SK-N-SH treated with all-trans-retinoic acid at 6 μM for 48 hours (cell line): ENCODE results near the gene RNASEH1.

Source experiments
- ATAC-seq: fragments of 200-7000 bp; cut with Tn5 transposase; 3 replicates; pipeline ENCODE4 v1.9.1; 2020; ENCODE audit warnings: mild to moderate bottlenecking, moderate library complexity
- ARNTL ChIP-seq: fragments of 450-650 bp; formaldehyde crosslinking; IDR thresholded peaks from 2 replicates; pipeline ENCODE4 v1.5.0; 2020; ENCODE audit warnings: low read depth, mild to moderate bottlenecking, moderate library complexity, borderline replicate concordance
- BACH2 ChIP-seq: fragments of 250-450 bp; sonication (Bioruptor Pico); IDR thresholded peaks from 2 replicates; pipeline ENCODE4 v1.9.0; 2021; ENCODE audit warnings: mild to moderate bottlenecking, borderline replicate concordance
- CREB5 ChIP-seq: fragments of 250-450 bp; sonication (Bioruptor Pico); IDR thresholded peaks from 2 replicates; pipeline ENCODE4 v1.5.1; 2020; ENCODE audit warnings: low read depth, mild to moderate bottlenecking, moderate library complexity
- CSRNP3 ChIP-seq: fragments of 250-450 bp; sonication (Bioruptor Pico); IDR thresholded peaks from 2 replicates; pipeline ENCODE4 v1.5.1; 2021; ENCODE audit warnings: mild to moderate bottlenecking, moderate library complexity
- ESRRG ChIP-seq: fragments of 250-450 bp; sonication (Bioruptor Pico); IDR thresholded peaks from 2 replicates; pipeline ENCODE4 v1.6.1; 2021; ENCODE audit warnings: mild to moderate bottlenecking
- GLIS3 ChIP-seq: fragments of 250-450 bp; sonication (Bioruptor Pico); IDR thresholded peaks from 2 replicates; pipeline ENCODE4 v1.5.0; 2020; ENCODE audit warnings: mild to moderate bottlenecking, moderate library complexity
- ISL1 ChIP-seq: fragments of 250-450 bp; sonication (Bioruptor Pico); IDR thresholded peaks from 2 replicates; pipeline ENCODE4 v2.1.2; 2022; ENCODE audit warnings: mild to moderate bottlenecking, moderate library complexity
- OSR1 ChIP-seq: fragments of 250-450 bp; sonication (Bioruptor Pico); IDR thresholded peaks from 2 replicates; pipeline ENCODE4 v1.8.0; 2022; ENCODE audit warnings: moderate library complexity, mild to moderate bottlenecking, inconsistent platforms
- PATZ1 ChIP-seq: fragments of 250-450 bp; sonication (Bioruptor Pico); IDR thresholded peaks from 2 replicates; pipeline ENCODE4 v1.8.0; 2020; ENCODE audit warnings: mild to moderate bottlenecking, moderate library complexity, borderline replicate concordance
- POU6F1 ChIP-seq: fragments of 250-450 bp; sonication (Bioruptor Pico); IDR thresholded peaks from 2 replicates; pipeline ENCODE4 v1.8.0; 2021; ENCODE audit warnings: low read depth, mild to moderate bottlenecking, moderate library complexity, borderline replicate concordance
- PPARA ChIP-seq: fragments of 250-450 bp; sonication (Bioruptor Pico); IDR thresholded peaks from 2 replicates; pipeline ENCODE4 v1.5.0; 2020; ENCODE audit warnings: mild to moderate bottlenecking, borderline replicate concordance
- RARB ChIP-seq: fragments of 250-450 bp; sonication (Bioruptor Pico); IDR thresholded peaks from 2 replicates; pipeline ENCODE4 v1.8.0; 2021; ENCODE audit warnings: mild to moderate bottlenecking, moderate library complexity
- SNAI2 ChIP-seq: fragments of 250-450 bp; sonication (Bioruptor Pico); IDR thresholded peaks from 2 replicates; pipeline ENCODE4 v1.5.0; 2020; ENCODE audit warnings: mild to moderate bottlenecking, moderate library complexity
- TCF4 ChIP-seq: fragments of 250-450 bp; sonication (Bioruptor Pico); IDR thresholded peaks from 2 replicates; pipeline ENCODE4 v1.8.0; 2021; ENCODE audit warnings: mild to moderate bottlenecking, moderate library complexity, borderline replicate concordance
- ZC3H10 ChIP-seq: fragments of 250-450 bp; sonication (Bioruptor Pico); IDR thresholded peaks from 2 replicates; pipeline ENCODE4 v1.5.1; 2021; ENCODE audit warnings: mild to moderate bottlenecking, moderate library complexity
- ZFP3 ChIP-seq: fragments of 250-450 bp; sonication (Bioruptor Pico); IDR thresholded peaks from 2 replicates; pipeline ENCODE4 v1.5.0; 2020; ENCODE audit warnings: mild to moderate bottlenecking, moderate library complexity
- ZFP30 ChIP-seq: fragments of 450-650 bp; formaldehyde crosslinking; IDR thresholded peaks from 2 replicates; pipeline ENCODE4 v1.5.0; 2022; ENCODE audit warnings: mild to moderate bottlenecking, moderate library complexity
- ZNF565 ChIP-seq: fragments of 450-650 bp; formaldehyde crosslinking; conservative IDR thresholded peaks from 2 replicates; pipeline ENCODE4 v1.5.0; 2020; ENCODE audit warnings: low read depth, mild to moderate bottlenecking, moderate library complexity
- ZNF70 ChIP-seq: fragments of 450-650 bp; formaldehyde crosslinking; IDR thresholded peaks from 2 replicates; pipeline ENCODE4 v1.5.0; 2020; ENCODE audit warnings: mild to moderate bottlenecking, moderate library complexity
- ZNF8 ChIP-seq: fragments of 450-650 bp; formaldehyde crosslinking; IDR thresholded peaks from 2 replicates; pipeline ENCODE4 v1.5.0; 2020; ENCODE audit warnings: mild to moderate bottlenecking, moderate library complexity
- TF ChIP-seq, protein P1 (sequence below): fragments of 250-450 bp; sonication (Bioruptor Pico); IDR thresholded peaks from 2 replicates; pipeline ENCODE4 v1.5.0; 2020; ENCODE audit warnings: mild to moderate bottlenecking, moderate library complexity

The RNASEH1 gene

DNA sequence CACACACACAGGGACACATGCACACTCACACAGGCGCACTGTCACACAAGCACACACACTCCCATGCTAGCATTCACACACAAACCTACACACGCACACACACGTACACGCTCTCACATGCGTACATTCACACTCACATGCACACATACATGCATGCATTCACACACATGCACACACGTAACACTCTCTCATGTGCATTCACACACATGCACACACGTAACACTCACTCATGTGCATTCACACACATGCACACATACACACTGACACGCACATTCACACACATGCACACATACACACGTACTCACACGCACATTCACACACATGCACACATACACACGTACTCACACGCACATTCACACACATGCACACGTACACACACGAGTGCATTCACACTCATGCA is 55.1 kb downstream of the RNASEH1 start:
- TF ChIP-seq, protein P1, sequence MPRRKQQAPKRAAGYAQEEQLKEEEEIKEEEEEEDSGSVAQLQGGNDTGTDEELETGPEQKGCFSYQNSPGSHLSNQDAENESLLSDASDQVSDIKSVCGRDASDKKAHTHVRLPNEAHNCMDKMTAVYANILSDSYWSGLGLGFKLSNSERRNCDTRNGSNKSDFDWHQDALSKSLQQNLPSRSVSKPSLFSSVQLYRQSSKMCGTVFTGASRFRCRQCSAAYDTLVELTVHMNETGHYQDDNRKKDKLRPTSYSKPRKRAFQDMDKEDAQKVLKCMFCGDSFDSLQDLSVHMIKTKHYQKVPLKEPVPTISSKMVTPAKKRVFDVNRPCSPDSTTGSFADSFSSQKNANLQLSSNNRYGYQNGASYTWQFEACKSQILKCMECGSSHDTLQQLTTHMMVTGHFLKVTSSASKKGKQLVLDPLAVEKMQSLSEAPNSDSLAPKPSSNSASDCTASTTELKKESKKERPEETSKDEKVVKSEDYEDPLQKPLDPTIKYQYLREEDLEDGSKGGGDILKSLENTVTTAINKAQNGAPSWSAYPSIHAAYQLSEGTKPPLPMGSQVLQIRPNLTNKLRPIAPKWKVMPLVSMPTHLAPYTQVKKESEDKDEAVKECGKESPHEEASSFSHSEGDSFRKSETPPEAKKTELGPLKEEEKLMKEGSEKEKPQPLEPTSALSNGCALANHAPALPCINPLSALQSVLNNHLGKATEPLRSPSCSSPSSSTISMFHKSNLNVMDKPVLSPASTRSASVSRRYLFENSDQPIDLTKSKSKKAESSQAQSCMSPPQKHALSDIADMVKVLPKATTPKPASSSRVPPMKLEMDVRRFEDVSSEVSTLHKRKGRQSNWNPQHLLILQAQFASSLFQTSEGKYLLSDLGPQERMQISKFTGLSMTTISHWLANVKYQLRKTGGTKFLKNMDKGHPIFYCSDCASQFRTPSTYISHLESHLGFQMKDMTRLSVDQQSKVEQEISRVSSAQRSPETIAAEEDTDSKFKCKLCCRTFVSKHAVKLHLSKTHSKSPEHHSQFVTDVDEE (CRISPR knock-in tag) = no peak
- TF ChIP-seq RARB (CRISPR knock-in tag) (no peak), ZNF70 (no peak), PATZ1 (CRISPR knock-in tag) (no peak), ARNTL (CRISPR knock-in tag) (no peak)
- no peak for ATAC-seq

DNA sequence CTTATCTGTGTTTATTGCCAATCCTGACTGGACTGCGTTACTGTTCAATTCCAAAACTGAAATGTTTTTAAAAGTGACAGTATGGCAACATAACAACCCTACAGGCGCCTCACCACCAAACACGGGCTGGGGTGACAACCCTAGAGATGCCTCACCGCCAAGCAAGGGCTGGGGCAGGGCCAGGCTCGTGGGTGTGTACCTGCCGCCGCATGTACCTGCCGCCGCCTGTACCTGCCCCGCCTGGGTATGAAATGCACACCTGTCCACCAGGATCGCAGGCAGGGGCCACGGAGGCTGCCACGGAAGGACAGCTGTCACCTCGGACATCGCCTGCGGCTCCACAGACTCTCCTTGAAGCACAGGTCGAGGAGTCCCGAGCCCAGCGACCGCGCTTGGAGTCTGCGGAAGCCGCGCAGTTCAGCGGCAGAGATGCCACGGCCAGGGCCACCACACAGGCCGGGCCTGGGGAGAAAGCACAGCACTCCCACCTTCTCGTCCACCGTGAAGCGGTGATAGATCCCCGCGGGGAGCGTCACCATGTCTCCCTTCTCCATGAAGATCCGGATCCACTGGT is 57.7 kb downstream of the RNASEH1 start:
- TF ChIP-seq ISL1 (CRISPR knock-in tag) = no peak
- no peak for TF ChIP-seq ESRRG
- no peak for TF ChIP-seq PPARA
- TF ChIP-seq OSR1 (CRISPR knock-in tag) = no peak
- no peak for TF ChIP-seq POU6F1
- no peak for TF ChIP-seq CSRNP3 (CRISPR knock-in tag)
- no peak for TF ChIP-seq CREB5 (CRISPR knock-in tag)
- TF ChIP-seq ZNF70 = no peak
- no peak for TF ChIP-seq GLIS3
- no peak for TF ChIP-seq ZC3H10 (CRISPR knock-in tag)
- TF ChIP-seq TCF4 (CRISPR knock-in tag) = no peak
- no peak for TF ChIP-seq ZNF8 (CRISPR knock-in tag)
- TF ChIP-seq BACH2 (CRISPR knock-in tag) = no peak
- no peak for TF ChIP-seq ZFP3 (CRISPR knock-in tag)
- no peak for TF ChIP-seq RARB (CRISPR knock-in tag)
- TF ChIP-seq ZNF565 (CRISPR knock-in tag) = no peak
- no peak for TF ChIP-seq SNAI2 (CRISPR knock-in tag)
- no peak for TF ChIP-seq ARNTL (CRISPR knock-in tag)
- TF ChIP-seq PATZ1 (CRISPR knock-in tag) = no peak
- TF ChIP-seq ZFP30 = no peak
- TF ChIP-seq, all 23 proteins: peak for 0
- no peak; the same call in 2 of the 3 replicates for ATAC-seq
